ENCODE measurements around the gene RPS15A.

The RPS15A gene

GRCh38 chr16:18789850-18790706, at the start of gene RPS15A:
Gene RPS15A, minus strand, starts transcription at chr16:18790334. Its CDS starts 1,221 bp downstream, at chr16:18789113.
- peak; percentile 83 for DNase-seq (ENCODE audit: low read depth)

- DNase-seq (ENCODE audit: low read depth) = no peak
Observed at GRCh38 chr16:18839555-18839954, 49.4 kb upstream of the RPS15A start.

GRCh38 chr16:18836702-18837101, 46.6 kb upstream of the RPS15A start:
- DNase-seq (ENCODE audit: low read depth) = no peak

- no peak for DNase-seq (ENCODE audit: low read depth)
Observed at GRCh38 chr16:18834864-18835263, 44.7 kb upstream of the RPS15A start.

- DNase-seq (ENCODE audit: low read depth) = no peak
Observed at GRCh38 chr16:18833707-18834505, 43.8 kb upstream of the RPS15A start.

- DNase-seq (ENCODE audit: low read depth) = no peak
Observed at GRCh38 chr16:18832613-18833012, 42.5 kb upstream of the RPS15A start.

- no peak for DNase-seq (ENCODE audit: low read depth)
Observed at GRCh38 chr16:18832006-18832405, 41.9 kb upstream of the RPS15A start.

- DNase-seq (ENCODE audit: low read depth) = no peak
Observed at GRCh38 chr16:18829251-18829650, 39.1 kb upstream of the RPS15A start.

- no peak for DNase-seq (ENCODE audit: low read depth)
Observed at GRCh38 chr16:18827890-18828289, 37.8 kb upstream of the RPS15A start.

GRCh38 chr16:18816286-18816685, 26.2 kb upstream of the RPS15A start:
- no peak for DNase-seq (ENCODE audit: low read depth)

GRCh38 chr16:18811925-18812324, 21.8 kb upstream of the RPS15A start:
- DNase-seq (ENCODE audit: low read depth) = no peak

- no peak for DNase-seq (ENCODE audit: low read depth)
Observed at GRCh38 chr16:18809165-18809564, 19.0 kb upstream of the RPS15A start.

GRCh38 chr16:18805257-18805773, 15.2 kb upstream of the RPS15A start:
- no peak for DNase-seq (ENCODE audit: low read depth)

GRCh38 chr16:18804540-18804939, 14.4 kb upstream of the RPS15A start:
- no peak for DNase-seq (ENCODE audit: low read depth)

GRCh38 chr16:18803569-18804462, 13.7 kb upstream of the RPS15A start:
- DNase-seq (ENCODE audit: low read depth) = no peak

GRCh38 chr16:18802767-18803343, 12.7 kb upstream of the RPS15A start:
- no peak for DNase-seq (ENCODE audit: low read depth)

GRCh38 chr16:18801145-18801972, 11.2 kb upstream of the RPS15A start, which contains the start of gene ARL6IP1:
Gene ARL6IP1, minus strand, starts transcription at chr16:18801549. Its CDS starts 83 bp downstream, at chr16:18801466.
- DNase-seq (ENCODE audit: low read depth) = peak; percentile 98

- DNase-seq (ENCODE audit: low read depth) = no peak
Observed at GRCh38 chr16:18800775-18801144, 10.6 kb upstream of the RPS15A start.

- no peak for DNase-seq (ENCODE audit: low read depth)
Observed at GRCh38 chr16:18800293-18800692, 10.2 kb upstream of the RPS15A start.

- DNase-seq (ENCODE audit: low read depth) = no peak
Observed at GRCh38 chr16:18799500-18799899, 9.4 kb upstream of the RPS15A start.

Measured in activated T-helper 1 cell treated with Interleukin-2 at 50 U/mL for 16 hours (primary cell).